H1 (cell line): ENCODE measurements around the gene IGFBP6. TPM values are rescaled to one million over a fixed set of nuclear protein-coding genes. Genes with fewer than 3 reads are reported as not detected.

ENCODE experiments used
- CTCF ChIA-PET: fragments of 300-600 bp; sonication (Branson Sonifier 250); formaldehyde crosslinking; loops from one replicate; lab custom pipeline; 2021; ENCODE audit not compliant: partially characterized antibody; lab: Charles Lee
- POLR2A ChIA-PET: fragments of 300-600 bp; sonication (Branson Sonifier 250); formaldehyde crosslinking; loops from one replicate; lab custom pipeline; 2021; ENCODE audit warnings: inconsistent platforms; ENCODE audit not compliant: partially characterized antibody; lab: Charles Lee
- DNase-seq, 2 experiments: peaks; one replicate each; pipeline versions ENCODE4 v3.0.0 to v3.0.0-alpha.2; 2010 to 2022; ENCODE audit warnings: low spot score in 2 of 2, low read depth in 1 of 2, mixed read lengths in 1 of 2
- FAIRE-seq: peaks from 2 replicates; lab custom pipeline; 2011; peaks lifted over from hg19 to GRCh38; lab: Jason Lieb, UNC
- H2AFZ ChIP-seq: 2 replicates; pipeline ENCODE4 v1.8.1; 2012; ENCODE audit warnings: low read length, inconsistent platforms
- H2AK5ac ChIP-seq: 2 replicates; pipeline ENCODE4 v1.6.1; 2013; ENCODE audit warnings: low read depth, low read length
- H2BK120ac ChIP-seq: replicated peaks from 2 replicates; pipeline ENCODE3; 2013; ENCODE audit warnings: low read depth, low read length, inconsistent platforms
- H2BK12ac ChIP-seq: 2 replicates; pipeline ENCODE4 v1.6.1; 2013; ENCODE audit warnings: low read depth, low read length
- H2BK15ac ChIP-seq: 2 replicates; pipeline ENCODE4 v1.6.1; 2013; ENCODE audit warnings: low read length
- H2BK20ac ChIP-seq: 2 replicates; pipeline ENCODE4 v1.6.1; 2013; ENCODE audit warnings: low read length
- H2BK5ac ChIP-seq: 2 replicates; pipeline ENCODE4 v1.6.1; 2013; ENCODE audit warnings: low read depth, low read length
- H3K14ac ChIP-seq: 2 replicates; pipeline ENCODE4 v1.6.1; 2013; ENCODE audit warnings: inconsistent platforms; ENCODE audit not compliant: insufficient read length
- H3K18ac ChIP-seq: 2 replicates; pipeline ENCODE4 v1.6.1; 2013; ENCODE audit warnings: low read length; ENCODE audit errors: extremely low read depth
- H3K23ac ChIP-seq: 2 replicates; pipeline ENCODE4 v1.6.1; 2013; ENCODE audit warnings: inconsistent platforms; ENCODE audit not compliant: insufficient read length
- H3K23me2 ChIP-seq: 2 replicates; pipeline ENCODE4 v1.6.1; 2013; ENCODE audit warnings: low read depth, low read length
- H3K27ac ChIP-seq: 2 replicates; pipeline ENCODE4 v1.6.1; 2011; ENCODE audit warnings: low read depth, low read length, inconsistent platforms
- H3K27me3 ChIP-seq, 4 experiments: replicated peaks in 1 of 4; 1 replicate in 1 of 4; 2 replicates in 3 of 4; pipeline versions ENCODE4 v1.6.1 to v1.8.1; 2011 to 2013; ENCODE audit warnings: low read length in 3 of 4, mild to moderate bottlenecking in 3 of 4, inconsistent platforms in 2 of 4, mixed read lengths in 2 of 4, moderate library complexity in 1 of 4; ENCODE audit not compliant: control insufficient read depth in 3 of 4, insufficient read depth in 3 of 4; ENCODE audit errors: extremely low read depth in 1 of 4
- H3K36me3 ChIP-seq, 4 experiments: 2 replicates each; pipeline versions ENCODE4 v1.6.1 to v1.8.1; 2011 to 2013; ENCODE audit warnings: mild to moderate bottlenecking in 4 of 4, low read length in 3 of 4, moderate library complexity in 2 of 4, control low read depth in 1 of 4, inconsistent platforms in 1 of 4; ENCODE audit not compliant: insufficient read depth in 4 of 4, control insufficient read depth in 2 of 4
- H3K4ac ChIP-seq: replicated peaks from 2 replicates; pipeline ENCODE3; 2013; ENCODE audit warnings: low read length, low read depth, mixed read lengths, inconsistent platforms; ENCODE audit not compliant: insufficient read length
- H3K4me1 ChIP-seq, 4 experiments: replicated peaks in 1 of 4; 1 replicate in 1 of 4; 2 replicates in 3 of 4; pipeline versions ENCODE4 v1.6.1 to v1.8.1; 2011 to 2013; ENCODE audit warnings: low read length in 3 of 4, inconsistent platforms in 2 of 4, mixed read lengths in 1 of 4; ENCODE audit not compliant: insufficient read depth in 4 of 4, control insufficient read depth in 3 of 4
- H3K4me2 ChIP-seq, 2 experiments: 2 replicates each; pipeline versions ENCODE4 v1.6.1 to v1.8.1; 2011 to 2013; ENCODE audit warnings: low read depth in 2 of 2, low read length in 2 of 2, control low read depth in 1 of 2, inconsistent platforms in 1 of 2, mild to moderate bottlenecking in 1 of 2; ENCODE audit not compliant: insufficient read depth in 1 of 2
- H3K4me3 ChIP-seq, 4 experiments: fragments of 200-600, 300-600 bp in 1 of 4; sonication (generic), shearing (Covaris generic), sonication (Bioruptor Twin) in 1 of 4; 2 replicates each; pipeline versions ENCODE4 v1.5.1 to v1.8.1; 2011 to 2016; ENCODE audit warnings: low read length in 4 of 4, low read depth in 3 of 4, control low read depth in 2 of 4, inconsistent platforms in 2 of 4, mild to moderate bottlenecking in 2 of 4, mixed read lengths in 1 of 4, moderate library complexity in 1 of 4; ENCODE audit not compliant: insufficient read depth in 2 of 4; ENCODE audit errors: extremely low read depth in 1 of 4
- H3K56ac ChIP-seq: replicated peaks from 2 replicates; pipeline ENCODE3; 2013; ENCODE audit warnings: low read depth, mild to moderate bottlenecking, mixed read lengths, low read length, inconsistent platforms; ENCODE audit not compliant: insufficient read length
- H3K79me1 ChIP-seq: 2 replicates; pipeline ENCODE4 v1.6.1; 2013; ENCODE audit warnings: low read depth, low read length, control low read depth
- H3K79me2 ChIP-seq, 2 experiments: 2 replicates each; pipeline versions ENCODE4 v1.6.1 to v1.8.1; 2012 to 2013; ENCODE audit warnings: low read length in 2 of 2, mild to moderate bottlenecking in 2 of 2, inconsistent platforms in 1 of 2; ENCODE audit not compliant: insufficient read depth in 2 of 2, control insufficient read depth in 1 of 2
- H3K9ac ChIP-seq, 4 experiments: replicated peaks in 1 of 4; 1 replicate in 1 of 4; 2 replicates in 3 of 4; pipeline versions ENCODE4 v1.6.1 to v1.8.1; 2011 to 2013; ENCODE audit warnings: low read depth in 3 of 4, low read length in 3 of 4, control low read depth in 2 of 4, mild to moderate bottlenecking in 2 of 4, moderate library complexity in 2 of 4, inconsistent platforms in 1 of 4; ENCODE audit errors: extremely low read depth in 1 of 4
- H3K9me3 ChIP-seq, 2 experiments: 2 replicates each; pipeline versions ENCODE4 v1.6.1 to v1.8.1; 2012 to 2013; ENCODE audit warnings: mild to moderate bottlenecking in 2 of 2, moderate library complexity in 2 of 2, control low read depth in 1 of 2, inconsistent platforms in 1 of 2, low read depth in 1 of 2, low read length in 1 of 2, mixed read lengths in 1 of 2; ENCODE audit not compliant: insufficient read depth in 2 of 2
- H4K20me1 ChIP-seq, 2 experiments: replicated peaks in 1 of 2; 2 replicates each; pipeline versions ENCODE3 to v1.8.1; 2011 to 2013; ENCODE audit warnings: inconsistent platforms in 2 of 2, low read length in 2 of 2, mild to moderate bottlenecking in 1 of 2; ENCODE audit not compliant: insufficient read depth in 2 of 2, control insufficient read depth in 1 of 2
- H4K5ac ChIP-seq: 2 replicates; pipeline ENCODE4 v1.6.1; 2013; ENCODE audit warnings: low read length, low read depth, mixed read lengths, inconsistent platforms; ENCODE audit not compliant: insufficient read length
- H4K8ac ChIP-seq: 2 replicates; pipeline ENCODE4 v1.8.0; 2013; ENCODE audit warnings: mild to moderate bottlenecking, moderate library complexity, low read length, inconsistent platforms; ENCODE audit not compliant: insufficient read depth; ENCODE audit errors: extremely low read depth
- H4K91ac ChIP-seq: replicated peaks from 2 replicates; pipeline ENCODE3; 2013; ENCODE audit warnings: low read length, mixed read lengths, inconsistent platforms; ENCODE audit not compliant: insufficient read length
- CHD2 ChIP-seq: IDR thresholded peaks from 2 replicates; pipeline ENCODE4 v1.6.1; 2012; ENCODE audit warnings: low read length, improper control_type of control experiment
- JUN ChIP-seq: IDR thresholded peaks from 2 replicates; pipeline ENCODE4 v1.6.1; 2011; ENCODE audit warnings: low read depth, mild to moderate bottlenecking, improper control_type of control experiment, low read length
- KDM4A ChIP-seq: IDR thresholded peaks from one replicate; pipeline ENCODE4 v1.7.1; 2012; ENCODE audit warnings: low read depth, mild to moderate bottlenecking, moderate library complexity, low read length, inconsistent platforms; ENCODE audit not compliant: severe bottlenecking
- SIX5 ChIP-seq: IDR thresholded peaks from 2 replicates; pipeline ENCODE4 v1.6.1; 2011; ENCODE audit warnings: mild to moderate bottlenecking, low read depth, low read length
- WGBS, 2 experiments: shearing (Covaris generic) in 1 of 2; methylation state at CpG; one replicate each; pipeline versions ENCODE4 v1.1.6 to v1.1.7; 2013 to 2015; ENCODE audit warnings: low lambda C conversion rate in 2 of 2, mixed read lengths in 2 of 2, inconsistent platforms in 1 of 2, low coverage in 1 of 2, missing lambda C conversion rate in 1 of 2; ENCODE audit not compliant: insufficient replicate concordance in 2 of 2, insufficient coverage in 1 of 2, insufficient read length in 1 of 2; ENCODE audit errors: extremely low coverage in 1 of 2, missing lambda C conversion rate in 1 of 2; 5-methylcytosine and 5-hydroxymethylcytosine counted together
- polyA plus RNA-seq, 7 experiments: library from polyadenylated mRNA; depleted of rRNA in 3 of 7; stranded (reverse) in 5 of 7; unstranded in 2 of 7; fragments of >200 nt in 5 of 7; fragments of 200-250 nt in 2 of 7; gene quantifications; 1 replicate in 5 of 7; 2 replicates in 1 of 7; 4 replicates in 1 of 7; pipeline versions ENCODE4 v1.2.1 to v1.2.3, GENCODE V29; 2011 to 2013; ENCODE audit warnings: missing spikeins in 2 of 7, mixed read lengths in 2 of 7
- total RNA-seq: library from RNA; stranded (reverse); fragmentation: NEBNext Ultra II Directional; extraction: Animal tissue kit (Norgen Biotek cat#: 25700); gene quantifications from 2 replicates; pipeline ENCODE4 v1.2.1, GENCODE V29; 2021
- TF ChIP-seq, protein P1 (sequence below): IDR thresholded peaks from 2 replicates; pipeline ENCODE4 v1.6.1; 2012; ENCODE audit warnings: inconsistent platforms

Gene IGFBP6
- total and polyA plus RNA-seq, 2 of the 8 experiments (the other 6 are each of a cell fraction or from before 2014, with no cell fraction given) = 13.7 to 14.7 TPM

DNA sequence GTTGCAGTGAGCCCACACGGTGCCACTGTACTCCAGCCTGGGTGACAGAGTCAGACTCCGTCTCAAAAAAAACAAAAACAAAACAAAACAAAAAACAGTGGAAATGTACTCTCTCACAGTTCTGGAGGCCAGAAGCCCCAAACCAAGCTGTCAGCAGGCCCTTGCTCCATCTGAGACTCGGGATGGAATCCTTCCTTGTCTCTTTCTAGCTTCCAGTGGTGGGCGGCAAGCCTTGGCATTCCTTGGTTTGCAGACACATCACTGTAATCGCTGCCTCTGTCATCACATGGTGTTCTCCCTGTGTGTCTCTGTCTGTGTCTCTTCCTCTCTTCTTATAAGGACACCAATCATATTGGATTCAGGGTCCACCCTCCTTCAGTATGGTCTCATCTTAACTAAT lies 41.2 kb upstream of the IGFBP6 start:
- Histone ChIP-seq H3K4me2 (no peak overlapping the region), H2BK5ac (no peak overlapping the region), H3K23ac (no peak overlapping the region), H2BK20ac (no peak overlapping the region), H3K36me3 (peaks cover 0 to 5% (median 0%) of the 10 kb centered on the region in 4 experiments; a peak in 1 of 8 replicates), H3K4me1 (peaks cover under 1 to 12% (median 6%) of the 10 kb centered on the region in 4 experiments), H4K8ac (no peak overlapping the region), H4K91ac (no peak overlapping the region), H3K27me3 (peaks cover 0 to 12% (median 4%) of the 10 kb centered on the region in 4 experiments; a peak in 4 of 7 replicates), H3K9me3 (no peaks in the 10 kb centered on the region), H3K14ac (no peak overlapping the region), H2AFZ (no peak overlapping the region), H2AK5ac (no peak overlapping the region), H3K18ac (no peak overlapping the region), H2BK15ac (no peak overlapping the region), H2BK120ac (no peak overlapping the region), H3K27ac (no peak overlapping the region), H3K4me3 (no peak overlapping the region), H3K23me2 (peaks cover 8% of the 10 kb centered on the region), H3K79me1 (peaks cover 6% of the 10 kb centered on the region; the same call in 1 of the 2 replicates), H4K20me1 (peaks cover 9 to 12% of the 10 kb centered on the region in 2 experiments), H2BK12ac (no peak overlapping the region), H3K4ac (no peak overlapping the region), H4K5ac (no peak overlapping the region), H3K9ac (no peak overlapping the region), H3K56ac (no peak overlapping the region), H3K79me2 (no peaks in the 10 kb centered on the region)
- POLR2A ChIA-PET = interaction anchor here (4.1 to 35.6 kb wide), 3 partner anchors 6 to 44 kb away, joined by 16 to 711 read pairs (median 26); partner anchors contain the start of genes EIF4B and TNS2
- no peak for FAIRE-seq
- TF ChIP-seq JUN (no peak), SIX5 (no peak), KDM4A (no peak), CHD2 (no peak)
- TF ChIP-seq, protein P1, sequence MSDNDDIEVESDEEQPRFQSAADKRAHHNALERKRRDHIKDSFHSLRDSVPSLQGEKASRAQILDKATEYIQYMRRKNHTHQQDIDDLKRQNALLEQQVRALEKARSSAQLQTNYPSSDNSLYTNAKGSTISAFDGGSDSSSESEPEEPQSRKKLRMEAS = no peak
- whole genome bisulfite sequencing, 2 experiments = 85% methylated on average over 5 of the region's 5 CpGs; no CpG with 5 or more reads in 1 of the 2 experiments
- no peak for DNase-seq
- CTCF ChIA-PET = interaction anchor here (0.6 to 15.7 kb wide), 5 partner anchors 6 to 103 kb away, joined by 3 to 258 read pairs (median 42); partner anchors contain the start of genes IGFBP6 and TNS2
